ENCODE data around the gene OGFRL1.
"Not testable (repeated sequence)": the region's sequence is repeated elsewhere in the genome, so short reads cannot be mapped to it uniquely, and the experiment has no call there.

The OGFRL1 gene

GRCh38 chr6:71288228-71289038 lies at the start of gene OGFRL1:
TSS of gene OGFRL1 (plus strand) at chr6:71288811. CDS start at chr6:71288937, 126 bp downstream.
- peak; percentile 66 for DNase-seq

DNA sequence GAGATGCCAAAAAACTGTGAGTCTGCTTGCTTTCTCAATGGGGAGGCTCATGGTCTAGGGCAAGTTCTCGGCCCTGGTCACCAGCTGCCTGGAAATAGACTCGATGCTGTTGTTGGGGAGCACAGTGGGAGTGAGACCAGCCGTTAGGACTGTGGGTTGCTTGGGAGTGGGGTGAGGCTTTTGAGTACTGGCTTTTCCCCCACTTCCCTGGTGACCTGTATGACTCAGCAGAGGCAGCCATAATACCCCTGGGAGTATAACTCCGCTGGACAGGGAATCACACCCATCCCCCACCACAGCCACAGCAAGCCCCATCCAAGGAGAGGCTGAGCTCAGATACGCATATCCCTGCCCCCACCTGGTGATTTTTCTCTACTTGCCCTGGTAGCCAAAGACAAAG lies 48.9 kb upstream of the OGFRL1 start:
- no peak for DNase-seq

GRCh38 chr6:71245265-71246049 lies 43.2 kb upstream of the OGFRL1 start:
- no peak for DNase-seq

DNA sequence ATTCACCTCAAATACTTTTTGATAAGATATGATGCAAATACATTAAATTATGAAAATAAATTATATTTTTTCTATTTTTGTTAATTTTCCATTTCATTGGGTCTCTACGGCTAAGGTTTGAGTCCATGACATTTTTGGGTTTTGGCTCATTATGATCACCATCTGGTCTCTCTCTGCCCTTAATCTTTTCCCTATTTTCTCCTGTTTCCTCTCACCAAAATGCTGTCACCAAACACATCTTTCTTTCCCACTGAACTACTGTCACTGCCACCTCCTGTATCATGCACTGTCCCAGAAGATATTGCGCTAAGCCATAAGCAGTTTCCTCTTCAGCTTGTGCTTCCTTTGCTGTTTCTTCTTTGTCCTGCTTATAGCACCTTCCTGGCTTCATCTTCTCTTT lies 42.0 kb upstream of the OGFRL1 start:
- DNase-seq = no peak

- no peak for DNase-seq
Observed at GRCh38 chr6:71248306-71248765, 40.3 kb upstream of the OGFRL1 start.

- no peak for DNase-seq
Observed at GRCh38 chr6:71248878-71249544, 39.6 kb upstream of the OGFRL1 start.

DNA sequence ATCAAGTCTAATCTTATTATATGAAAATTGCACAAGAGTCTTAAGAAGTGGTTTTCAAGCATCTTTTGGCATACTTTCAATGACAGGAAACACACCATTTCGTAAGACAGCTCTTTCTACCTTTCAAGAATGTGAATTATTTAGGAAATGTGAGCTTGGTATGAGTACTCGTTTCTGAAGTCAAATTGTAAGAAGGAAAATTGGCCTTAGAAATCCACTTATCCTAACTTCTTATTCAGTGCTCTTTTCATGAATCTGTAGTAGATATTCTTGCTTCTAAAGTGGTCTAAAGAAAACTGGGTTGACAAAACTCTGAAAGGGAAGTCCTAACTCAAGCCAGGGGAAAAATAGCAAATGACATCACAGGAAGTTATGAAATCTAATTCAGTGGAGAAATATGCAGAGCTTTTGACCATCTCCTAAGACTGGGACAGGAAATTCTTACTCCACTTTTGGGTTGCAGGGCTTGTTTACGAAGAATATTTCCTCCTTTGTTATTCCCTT lies 38.5 kb upstream of the OGFRL1 start:
- DNase-seq = no peak

GRCh38 chr6:71252410-71252809 lies 36.2 kb upstream of the OGFRL1 start:
- DNase-seq = no peak

DNA sequence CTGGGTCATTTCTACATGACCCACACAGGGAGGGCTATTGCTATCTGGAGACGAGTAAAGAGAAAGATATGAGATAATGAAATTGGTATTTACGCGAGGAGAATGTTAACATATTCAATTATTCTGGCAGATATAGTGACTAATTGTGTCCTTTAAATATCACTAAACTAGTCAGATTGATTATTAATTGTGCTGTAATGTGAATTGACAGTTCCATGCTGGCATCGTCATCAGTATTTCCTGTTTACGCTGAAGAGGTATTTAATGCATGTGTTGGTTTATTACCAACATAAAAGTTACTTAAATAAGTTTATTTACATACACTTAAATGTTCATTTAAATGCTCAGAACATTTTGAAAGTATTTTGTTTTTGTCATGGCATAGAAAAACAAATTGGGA lies 35.7 kb upstream of the OGFRL1 start:
- DNase-seq = no peak

- peak; percentile 38 for DNase-seq
Observed at GRCh38 chr6:71254323-71254722, 34.3 kb upstream of the OGFRL1 start.

DNA sequence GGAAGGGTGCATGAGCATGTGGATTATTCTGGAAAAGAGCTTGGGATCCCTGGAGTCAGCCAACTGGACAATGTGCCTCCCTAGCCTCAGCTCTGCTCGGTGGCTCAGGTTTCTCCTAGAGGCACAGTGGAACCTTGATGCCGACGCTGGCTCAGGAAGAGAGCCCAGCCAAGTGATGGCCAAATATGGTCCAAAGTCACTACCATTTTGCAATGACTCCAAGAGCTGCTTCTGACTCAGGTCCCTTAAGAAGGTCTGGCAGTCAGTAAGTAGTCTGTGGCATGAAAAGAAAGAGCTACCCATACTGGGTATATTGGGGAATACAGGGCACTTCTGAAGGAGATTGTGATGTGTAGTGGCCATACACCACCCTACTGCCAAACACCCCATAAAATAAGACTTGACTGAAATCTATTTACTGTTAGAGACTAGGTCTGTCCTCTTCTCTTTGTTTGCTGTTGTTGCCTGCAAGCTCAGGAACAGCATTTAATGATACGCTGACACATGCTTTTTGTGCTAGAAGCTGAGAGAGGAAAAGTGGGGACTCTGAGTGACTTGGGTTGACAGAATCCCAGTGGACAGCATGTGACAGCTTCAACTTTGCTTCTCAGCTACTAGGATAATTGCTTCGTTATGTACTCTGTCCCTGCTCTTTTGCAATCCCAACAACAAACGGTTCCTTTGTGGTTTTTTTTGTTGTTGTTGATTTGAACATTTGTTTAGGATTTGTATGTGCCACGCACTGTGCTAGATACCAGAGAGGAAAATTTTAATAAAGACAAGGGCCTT lies 30.3 kb upstream of the OGFRL1 start:
- DNase-seq = no peak

DNA sequence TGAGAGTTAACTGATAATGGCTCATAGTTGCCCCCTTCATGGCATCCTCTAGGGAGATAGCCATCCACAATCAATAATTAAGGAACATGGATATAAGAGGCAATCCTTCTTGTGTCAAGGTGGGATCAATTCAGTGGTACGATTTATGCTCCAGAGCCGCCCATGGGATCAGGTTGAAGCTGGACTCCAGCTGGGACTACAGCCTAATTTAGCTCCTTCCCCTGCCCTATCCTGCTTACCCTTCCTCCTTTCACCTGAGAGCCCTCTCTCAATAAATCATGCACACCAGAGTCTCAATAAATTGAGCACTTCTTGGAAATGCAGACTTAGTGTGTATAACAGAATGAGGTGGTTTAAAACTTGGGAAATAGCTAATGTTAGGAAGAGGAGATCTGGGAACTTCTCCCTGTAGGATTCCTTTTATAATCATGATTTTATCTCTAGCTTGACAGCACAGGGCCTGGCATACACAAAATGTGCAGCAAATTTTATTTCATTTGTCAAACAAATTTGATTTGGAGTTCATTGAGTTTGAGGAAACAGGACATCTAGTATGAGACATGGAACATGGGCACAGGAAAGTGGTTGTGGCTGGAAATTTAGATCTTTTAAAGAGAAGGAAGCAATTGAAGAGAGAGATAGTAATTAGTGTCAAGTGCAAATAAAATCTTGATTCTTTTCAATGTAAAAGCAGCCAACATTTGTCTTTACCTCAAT lies 28.6 kb upstream of the OGFRL1 start:
- DNase-seq = no peak

- DNase-seq = no peak
Observed at GRCh38 chr6:71262914-71263313, 25.7 kb upstream of the OGFRL1 start.

- DNase-seq = not testable (repeated sequence)
Observed at GRCh38 chr6:71266392-71266791, 22.2 kb upstream of the OGFRL1 start.

DNA sequence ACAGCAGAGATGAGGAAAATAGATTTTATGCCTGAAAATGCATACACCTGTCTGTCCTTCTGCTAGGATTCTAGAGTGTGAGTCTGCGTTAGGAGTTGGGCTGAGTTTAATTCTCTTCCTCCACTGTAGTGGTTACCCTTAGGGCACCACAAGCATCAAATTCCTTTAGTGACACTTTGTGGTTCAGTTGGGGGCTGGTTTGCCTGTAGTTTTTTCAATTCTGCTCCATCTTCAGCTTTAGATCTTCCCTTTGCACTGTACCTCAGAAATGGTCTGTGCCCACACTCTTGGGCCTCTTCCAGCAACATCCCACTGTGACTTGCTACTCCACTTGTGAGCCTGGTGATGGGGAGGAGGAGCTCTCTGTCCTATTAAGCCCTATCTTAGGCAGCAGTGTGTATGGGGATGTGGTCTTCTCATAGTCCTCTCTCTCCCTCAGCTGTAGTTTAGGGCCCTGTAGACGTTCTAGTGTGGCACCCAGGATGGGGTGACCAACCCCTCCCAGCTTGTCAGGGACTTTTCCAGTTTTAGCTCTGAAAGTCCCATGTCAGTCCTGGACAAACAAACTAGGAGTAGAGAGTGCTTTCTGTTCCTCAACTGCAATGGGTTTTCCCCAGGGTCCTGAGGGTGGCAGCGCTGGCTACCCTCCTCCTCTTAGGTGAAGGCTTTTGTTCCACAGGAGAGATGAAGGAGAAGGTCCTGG lies 19.7 kb upstream of the OGFRL1 start:
- DNase-seq = no peak

DNA sequence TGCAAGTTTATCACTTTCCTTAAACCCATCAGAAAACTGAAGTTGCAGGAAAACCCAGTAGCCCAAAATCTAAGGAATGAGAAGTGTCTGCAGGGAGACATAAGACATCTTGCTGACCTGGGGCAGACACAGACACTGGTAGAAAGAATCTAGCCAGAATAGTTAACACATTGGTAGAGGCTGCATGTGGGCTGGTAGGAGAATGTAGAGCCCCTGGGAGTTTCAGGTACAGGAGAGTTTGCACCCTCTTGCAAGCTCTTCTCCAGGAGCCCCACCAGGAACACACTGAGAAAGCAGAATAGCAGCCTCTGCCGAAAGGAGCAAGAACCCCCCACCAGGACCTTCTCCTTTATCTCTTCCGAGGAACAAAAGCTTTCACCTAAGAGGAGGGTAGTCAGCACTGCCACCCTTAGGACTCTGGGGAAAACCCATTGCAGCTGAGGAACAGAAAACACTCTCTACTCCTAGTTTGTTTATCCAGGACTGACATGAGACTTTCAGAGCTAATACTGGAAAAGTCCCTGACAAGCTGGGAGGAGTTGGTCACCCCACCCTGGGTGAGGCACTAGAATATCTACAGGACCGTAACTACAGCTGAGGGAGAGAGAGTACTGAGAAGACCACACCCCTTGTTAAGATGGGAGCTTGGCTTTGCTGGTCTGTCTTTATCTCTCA lies 10.5 kb upstream of the OGFRL1 start:
- DNase-seq = no peak

DNA sequence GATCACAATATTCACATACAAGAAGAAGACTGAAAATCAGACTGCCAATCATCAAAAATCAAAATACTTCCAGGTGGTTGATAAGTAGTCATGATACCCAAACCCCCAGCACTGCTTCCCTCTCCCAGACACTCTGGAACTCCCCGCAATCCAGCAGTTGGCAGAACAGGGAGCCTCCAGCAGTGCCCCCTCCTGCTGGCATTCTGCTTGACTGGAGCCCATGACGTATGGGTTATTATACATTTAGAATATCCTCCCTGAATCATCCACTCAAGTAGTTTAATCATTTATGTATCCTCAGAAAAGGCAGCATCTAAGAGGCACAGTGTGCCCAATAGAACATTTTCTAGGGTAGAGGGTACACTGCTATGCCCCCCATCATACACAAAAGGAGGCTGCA lies 9.3 kb upstream of the OGFRL1 start:
- DNase-seq = no peak

- DNase-seq = no peak
Observed at GRCh38 chr6:71279740-71280139, 8.9 kb upstream of the OGFRL1 start.

- no peak for DNase-seq
Observed at GRCh38 chr6:71280701-71281100, 7.9 kb upstream of the OGFRL1 start.

DNA sequence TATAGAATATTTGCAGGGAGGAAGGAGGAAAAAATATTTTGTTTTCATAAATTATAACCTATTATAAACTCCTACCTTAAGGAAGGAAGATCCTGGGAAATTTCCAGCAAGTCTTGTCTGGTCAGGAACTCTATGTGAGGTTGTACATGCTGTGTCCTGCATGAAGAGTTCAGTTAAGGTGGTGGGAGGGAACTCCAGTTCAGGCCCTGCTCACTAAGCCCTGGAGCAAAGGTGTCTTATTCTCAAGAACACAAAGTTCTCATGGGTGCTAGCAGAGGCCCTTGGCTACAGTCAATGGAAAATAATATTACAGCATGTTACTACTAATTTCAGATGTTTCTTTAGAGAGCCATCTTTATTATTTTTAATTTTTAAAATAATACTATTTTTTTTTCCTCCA lies 3.8 kb upstream of the OGFRL1 start:
- no peak for DNase-seq

GRCh38 chr6:71287038-71287437 lies 1.6 kb upstream of the OGFRL1 start:
- no peak for DNase-seq
